ENCODE results near the gene IFT122. TPM values are rescaled to one million over a fixed set of nuclear protein-coding genes. Genes with fewer than 3 reads are reported as not detected.

IFT122 gene
- total RNA-seq, 3 donors from 2014 or later: 43.2 to 60.6 (median 45.8) TPM

GRCh38 chr3:129504471-129505100 lies 64.6 kb downstream of the IFT122 start:
- no peak for DNase-seq (ENCODE audit: low spot score in 2 of 2)
- intact Hi-C loops (cut with DNase I; ENCODE audit: low total_unique reads): no loop called here
- TF ChIP-seq POLR2A (IDR thresholded peaks at IDR 0.05) (no peak), POLR2AphosphoS5 (IDR thresholded peaks at IDR 0.05) (no peak)
- TF ChIP-seq, protein P1, sequence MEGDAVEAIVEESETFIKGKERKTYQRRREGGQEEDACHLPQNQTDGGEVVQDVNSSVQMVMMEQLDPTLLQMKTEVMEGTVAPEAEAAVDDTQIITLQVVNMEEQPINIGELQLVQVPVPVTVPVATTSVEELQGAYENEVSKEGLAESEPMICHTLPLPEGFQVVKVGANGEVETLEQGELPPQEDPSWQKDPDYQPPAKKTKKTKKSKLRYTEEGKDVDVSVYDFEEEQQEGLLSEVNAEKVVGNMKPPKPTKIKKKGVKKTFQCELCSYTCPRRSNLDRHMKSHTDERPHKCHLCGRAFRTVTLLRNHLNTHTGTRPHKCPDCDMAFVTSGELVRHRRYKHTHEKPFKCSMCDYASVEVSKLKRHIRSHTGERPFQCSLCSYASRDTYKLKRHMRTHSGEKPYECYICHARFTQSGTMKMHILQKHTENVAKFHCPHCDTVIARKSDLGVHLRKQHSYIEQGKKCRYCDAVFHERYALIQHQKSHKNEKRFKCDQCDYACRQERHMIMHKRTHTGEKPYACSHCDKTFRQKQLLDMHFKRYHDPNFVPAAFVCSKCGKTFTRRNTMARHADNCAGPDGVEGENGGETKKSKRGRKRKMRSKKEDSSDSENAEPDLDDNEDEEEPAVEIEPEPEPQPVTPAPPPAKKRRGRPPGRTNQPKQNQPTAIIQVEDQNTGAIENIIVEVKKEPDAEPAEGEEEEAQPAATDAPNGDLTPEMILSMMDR (IDR thresholded peaks at IDR 0.05): no peak
- H3K9me3 ChIP-seq: no peaks in the 10 kb centered on the region
- H3K27me3 ChIP-seq: no peaks in the 10 kb centered on the region
- H3K4me3 ChIP-seq: no peak overlapping the region
- H3K4me1 ChIP-seq: peaks cover 0 to 10% of the 10 kb centered on the region in 2 donors
- H3K27ac ChIP-seq: no peak overlapping the region
- no peaks in the 10 kb centered on the region for H3K36me3 ChIP-seq

- no peaks in the 10 kb centered on the region for H3K36me3 ChIP-seq
- intact Hi-C loops (cut with DNase I; ENCODE audit: low total_unique reads): no loop called here
- no peak for DNase-seq (ENCODE audit: low spot score in 2 of 2)
- H3K4me1 ChIP-seq: peaks cover 0 to 10% of the 10 kb centered on the region in 2 donors
- no peaks in the 10 kb centered on the region for H3K27me3 ChIP-seq
- peak overlapping the region in 1 of 2 donors; percentile 29 for H3K27ac ChIP-seq
- H3K9me3 ChIP-seq: no peaks in the 10 kb centered on the region
- TF ChIP-seq POLR2A (IDR thresholded peaks at IDR 0.05) (no peak), POLR2AphosphoS5 (IDR thresholded peaks at IDR 0.05) (no peak)
- TF ChIP-seq, protein P1 (IDR thresholded peaks at IDR 0.05): no peak
- H3K4me3 ChIP-seq: no peak overlapping the region
These were observed 65.3 kb downstream of the IFT122 start for GRCh38 chr3:129505341-129505740.

GRCh38 chr3:129506231-129506742 lies 66.3 kb downstream of the IFT122 start:
- H3K27me3 ChIP-seq: no peaks in the 10 kb centered on the region
- no peaks in the 10 kb centered on the region for H3K36me3 ChIP-seq
- TF ChIP-seq, protein P1 (IDR thresholded peaks at IDR 0.05): no peak
- peak in 1 of 3 donors; percentile 18 for TF ChIP-seq POLR2AphosphoS5 (IDR thresholded peaks at IDR 0.05)
- DNase-seq (ENCODE audit: low spot score in 2 of 2): peak in 1 of 2 donors; percentile 71
- no peaks in the 10 kb centered on the region for H3K9me3 ChIP-seq
- H3K4me3 ChIP-seq: no peak overlapping the region
- H3K27ac ChIP-seq: peak overlapping the region in 1 of 2 donors; percentile 8
- intact Hi-C loops (cut with DNase I; ENCODE audit: low total_unique reads): no loop called here
- H3K4me1 ChIP-seq: peaks cover 0 to 10% of the 10 kb centered on the region in 2 donors

DNA sequence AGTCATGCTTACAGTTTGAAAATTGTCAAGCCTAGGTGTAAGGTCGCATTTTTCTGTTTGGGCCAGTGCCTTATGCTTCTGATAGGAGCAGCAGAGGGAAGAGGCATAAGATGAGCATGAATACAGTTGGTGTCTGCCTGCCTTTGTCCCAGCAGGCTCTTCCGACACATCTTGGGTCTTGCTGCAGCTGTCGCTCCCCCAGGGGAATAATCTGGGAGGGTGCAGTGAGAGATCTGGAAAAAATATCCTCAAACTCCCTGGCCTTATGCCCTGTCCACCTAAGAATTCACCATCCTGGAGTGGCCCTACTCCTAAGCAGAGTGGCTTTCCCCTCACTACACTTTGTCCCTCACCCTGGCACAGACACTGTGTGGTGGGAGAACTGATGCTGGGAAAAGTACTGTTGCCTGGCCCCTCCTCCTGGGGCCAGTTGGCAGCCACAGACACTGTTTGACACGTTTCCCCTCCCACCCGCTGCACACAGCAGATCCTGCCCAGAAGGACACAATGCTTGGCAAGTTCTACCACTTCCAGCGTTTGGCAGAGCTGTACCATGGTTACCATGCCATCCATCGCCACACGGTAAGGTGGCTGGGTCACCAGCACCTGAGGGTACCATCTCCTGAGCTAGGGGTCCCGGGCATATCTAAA lies 67.3 kb downstream of the IFT122 start:
- H3K9me3 ChIP-seq: no peaks in the 10 kb centered on the region
- TF ChIP-seq POLR2AphosphoS5 (IDR thresholded peaks at IDR 0.05): no peak
- TF ChIP-seq POLR2A (IDR thresholded peaks at IDR 0.05): no peak
- TF ChIP-seq, protein P1 (IDR thresholded peaks at IDR 0.05): no peak
- peak overlapping the region; percentile 55 to 81 for H3K27ac ChIP-seq
- peak in 1 of 2 donors; percentile 63 for DNase-seq (ENCODE audit: low spot score in 2 of 2)
- H3K4me1 ChIP-seq: peaks cover 0 to 10% of the 10 kb centered on the region in 2 donors
- intact Hi-C loops (cut with DNase I; ENCODE audit: low total_unique reads): no loop called here
- H3K36me3 ChIP-seq: no peaks in the 10 kb centered on the region
- H3K27me3 ChIP-seq: no peaks in the 10 kb centered on the region
- no peak overlapping the region for H3K4me3 ChIP-seq

GRCh38 chr3:129512595-129512994 lies 72.6 kb downstream of the IFT122 start:
- TF ChIP-seq POLR2AphosphoS5 (IDR thresholded peaks at IDR 0.05) (no peak), POLR2A (IDR thresholded peaks at IDR 0.05) (no peak)
- TF ChIP-seq, protein P1 (IDR thresholded peaks at IDR 0.05): no peak
- no peaks in the 10 kb centered on the region for H3K36me3 ChIP-seq
- intact Hi-C loops (cut with DNase I; ENCODE audit: low total_unique reads): no loop called here
- no peak overlapping the region for H3K4me3 ChIP-seq
- no peaks in the 10 kb centered on the region for H3K4me1 ChIP-seq
- peak in 1 of 2 donors; percentile 59 for DNase-seq (ENCODE audit: low spot score in 2 of 2)
- no peaks in the 10 kb centered on the region for H3K9me3 ChIP-seq
- H3K27me3 ChIP-seq: no peaks in the 10 kb centered on the region
- H3K27ac ChIP-seq: no peak overlapping the region
